Esophagus muscularis mucosa (tissue), 4 donors: Measurements from ENCODE around the gene NOTCH4.

Experiments
- CTCF ChIP-seq, 3 experiments: fragments of 200-600 bp in 2 of 3; fragments of 450-650 bp in 1 of 3; sonication (generic) in 2 of 3; IDR thresholded peaks; one replicate each; pipeline ENCODE4 v1.5.1; 2017 to 2019; ENCODE audit warnings: antibody characterized with exemption in 3 of 3, mild to moderate bottlenecking in 2 of 3, moderate library complexity in 1 of 3
- EP300 ChIP-seq: sonication (generic); formaldehyde crosslinking; IDR thresholded peaks from one replicate; pipeline ENCODE4 v1.6.1; 2017; ENCODE audit warnings: antibody characterized with exemption
- POLR2A ChIP-seq: fragments of 450-650 bp; IDR thresholded peaks from one replicate; pipeline ENCODE4 v1.6.1; 2017; ENCODE audit warnings: antibody characterized with exemption, moderate library complexity, mild to moderate bottlenecking, low read depth
- POLR2AphosphoS5 ChIP-seq, 2 donors: sonication (generic); formaldehyde crosslinking; IDR thresholded peaks; one replicate each; pipeline ENCODE4 v1.6.1; 2017; ENCODE audit warnings: antibody characterized with exemption in 2 of 2

- TF ChIP-seq POLR2A (no peak), EP300 (no peak), CTCF (IDR thresholded peaks at IDR 0.05) (peak; percentile 53 to 82 (median 68)), POLR2AphosphoS5 (IDR thresholded peaks at IDR 0.05) (peak; percentile 64 to 69)
These were observed 31.6 kb upstream of the NOTCH4 start for GRCh38 chr6:32255199-32256153.
